Neutrophil (primary cell): ENCODE measurements around the gene OARD1.

Experiments used
- H3K27ac ChIP-seq: fragments of 200-600 bp; sonication (generic); 2 replicates; pipeline ENCODE4 v1.5.1; 2016; ENCODE audit warnings: mild to moderate bottlenecking, moderate library complexity
- H3K27me3 ChIP-seq: fragments of 200-600 bp; sonication (generic); 2 replicates; pipeline ENCODE4 v1.6.0; 2016; ENCODE audit warnings: mild to moderate bottlenecking
- H3K36me3 ChIP-seq: fragments of 200-600 bp; sonication (generic); 2 replicates; pipeline ENCODE4 v1.5.1; 2017
- H3K4me1 ChIP-seq, 2 experiments: fragments of 200-600 bp in 1 of 2; sonication (generic) in 1 of 2; 1 replicate in 1 of 2; 2 replicates in 1 of 2; pipeline versions ENCODE4 v1.5.1 to v1.6.1; 2013 to 2016; ENCODE audit warnings: low read depth in 1 of 2, low read length in 1 of 2, mild to moderate bottlenecking in 1 of 2, moderate library complexity in 1 of 2; ENCODE audit not compliant: control insufficient read depth in 1 of 2, insufficient read depth in 1 of 2
- H3K4me3 ChIP-seq, 2 experiments: fragments of 200-600 bp in 1 of 2; sonication (generic) in 1 of 2; 1 replicate in 1 of 2; 2 replicates in 1 of 2; pipeline ENCODE4 v1.5.1; 2013 to 2016; ENCODE audit warnings: low read depth in 1 of 2, low read length in 1 of 2, mild to moderate bottlenecking in 1 of 2, moderate library complexity in 1 of 2
- H3K9me3 ChIP-seq: fragments of 200-600 bp; sonication (generic); 2 replicates; pipeline ENCODE4 v1.5.1; 2016
- TF ChIP-seq, protein P1 (sequence below): fragments of 200-600 bp; sonication (generic); IDR thresholded peaks from 2 replicates; pipeline ENCODE4 v1.5.1; 2016; ENCODE audit warnings: antibody characterized with exemption

OARD1 gene

GRCh38 chr6:41037107-41037900 is 34.9 kb downstream of the OARD1 start:
- TF ChIP-seq, protein P1, sequence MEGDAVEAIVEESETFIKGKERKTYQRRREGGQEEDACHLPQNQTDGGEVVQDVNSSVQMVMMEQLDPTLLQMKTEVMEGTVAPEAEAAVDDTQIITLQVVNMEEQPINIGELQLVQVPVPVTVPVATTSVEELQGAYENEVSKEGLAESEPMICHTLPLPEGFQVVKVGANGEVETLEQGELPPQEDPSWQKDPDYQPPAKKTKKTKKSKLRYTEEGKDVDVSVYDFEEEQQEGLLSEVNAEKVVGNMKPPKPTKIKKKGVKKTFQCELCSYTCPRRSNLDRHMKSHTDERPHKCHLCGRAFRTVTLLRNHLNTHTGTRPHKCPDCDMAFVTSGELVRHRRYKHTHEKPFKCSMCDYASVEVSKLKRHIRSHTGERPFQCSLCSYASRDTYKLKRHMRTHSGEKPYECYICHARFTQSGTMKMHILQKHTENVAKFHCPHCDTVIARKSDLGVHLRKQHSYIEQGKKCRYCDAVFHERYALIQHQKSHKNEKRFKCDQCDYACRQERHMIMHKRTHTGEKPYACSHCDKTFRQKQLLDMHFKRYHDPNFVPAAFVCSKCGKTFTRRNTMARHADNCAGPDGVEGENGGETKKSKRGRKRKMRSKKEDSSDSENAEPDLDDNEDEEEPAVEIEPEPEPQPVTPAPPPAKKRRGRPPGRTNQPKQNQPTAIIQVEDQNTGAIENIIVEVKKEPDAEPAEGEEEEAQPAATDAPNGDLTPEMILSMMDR: no peak
- H3K27ac ChIP-seq: no peak overlapping the region
- no peaks in the 10 kb centered on the region for H3K4me1 ChIP-seq
- H3K4me3 ChIP-seq: no peak overlapping the region
- no peaks in the 10 kb centered on the region for H3K9me3 ChIP-seq
- no peaks in the 10 kb centered on the region for H3K36me3 ChIP-seq
- H3K27me3 ChIP-seq: no peaks in the 10 kb centered on the region

DNA sequence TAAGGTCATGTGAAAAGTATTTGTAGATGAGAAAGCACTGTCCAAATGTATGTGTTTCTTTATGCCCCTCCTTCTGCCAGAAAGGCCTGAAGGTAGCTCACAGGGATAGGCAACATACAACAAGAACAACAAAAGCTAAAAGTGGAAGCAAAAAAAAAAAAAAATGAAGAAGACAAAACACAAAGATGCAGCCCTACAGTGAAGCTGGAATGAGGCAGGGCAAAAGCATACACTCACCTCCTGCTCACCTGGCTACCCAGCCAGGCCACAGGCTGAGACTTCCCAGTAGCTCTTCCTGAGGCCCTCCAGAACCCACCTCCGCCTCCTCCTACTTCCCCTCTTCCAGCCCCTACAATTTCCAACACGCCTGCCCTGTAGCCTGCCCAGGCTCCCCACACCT is 35.6 kb downstream of the OARD1 start:
- Histone ChIP-seq H3K36me3 (no peaks in the 10 kb centered on the region), H3K27ac (no peak overlapping the region), H3K9me3 (no peaks in the 10 kb centered on the region), H3K4me1 (no peaks in the 10 kb centered on the region), H3K4me3 (no peak overlapping the region), H3K27me3 (no peaks in the 10 kb centered on the region)
- TF ChIP-seq, protein P1: no peak

- H3K36me3 ChIP-seq: no peaks in the 10 kb centered on the region
- TF ChIP-seq, protein P1: no peak
- H3K4me1 ChIP-seq: no peaks in the 10 kb centered on the region
- no peak overlapping the region for H3K4me3 ChIP-seq
- no peaks in the 10 kb centered on the region for H3K9me3 ChIP-seq
- H3K27me3 ChIP-seq: no peaks in the 10 kb centered on the region
- no peak overlapping the region for H3K27ac ChIP-seq
These were observed 36.0 kb downstream of the OARD1 start for GRCh38 chr6:41036186-41036585.

- Histone ChIP-seq H3K4me3 (no peak overlapping the region), H3K27ac (no peak overlapping the region), H3K36me3 (no peaks in the 10 kb centered on the region), H3K9me3 (no peaks in the 10 kb centered on the region), H3K27me3 (no peaks in the 10 kb centered on the region), H3K4me1 (no peaks in the 10 kb centered on the region)
- TF ChIP-seq, protein P1: no peak
These were observed 38.4 kb downstream of the OARD1 start for GRCh38 chr6:41033776-41034175.

GRCh38 chr6:41032830-41033229 is 39.3 kb downstream of the OARD1 start:
- Histone ChIP-seq H3K9me3 (no peaks in the 10 kb centered on the region), H3K36me3 (no peaks in the 10 kb centered on the region), H3K27me3 (no peaks in the 10 kb centered on the region), H3K4me3 (no peak overlapping the region), H3K4me1 (peaks cover 8% of the 10 kb centered on the region in 2 experiments), H3K27ac (no peak overlapping the region)
- TF ChIP-seq, protein P1: no peak
